GM19372 (cell line): ENCODE data around the gene L3MBTL4.
"Not testable (repeated sequence)": the region's sequence is repeated elsewhere in the genome, so short reads cannot be mapped to it uniquely, and the experiment has no call there.

Experiments
- ATAC-seq: cut with Tn5 transposase; IDR thresholded peaks from one replicate; pipeline ENCODE4 v1.9.1; 2021; ENCODE audit warnings: mild to moderate bottlenecking, low read depth, moderate library complexity; ENCODE audit not compliant: unreplicated experiment

The L3MBTL4 gene

DNA sequence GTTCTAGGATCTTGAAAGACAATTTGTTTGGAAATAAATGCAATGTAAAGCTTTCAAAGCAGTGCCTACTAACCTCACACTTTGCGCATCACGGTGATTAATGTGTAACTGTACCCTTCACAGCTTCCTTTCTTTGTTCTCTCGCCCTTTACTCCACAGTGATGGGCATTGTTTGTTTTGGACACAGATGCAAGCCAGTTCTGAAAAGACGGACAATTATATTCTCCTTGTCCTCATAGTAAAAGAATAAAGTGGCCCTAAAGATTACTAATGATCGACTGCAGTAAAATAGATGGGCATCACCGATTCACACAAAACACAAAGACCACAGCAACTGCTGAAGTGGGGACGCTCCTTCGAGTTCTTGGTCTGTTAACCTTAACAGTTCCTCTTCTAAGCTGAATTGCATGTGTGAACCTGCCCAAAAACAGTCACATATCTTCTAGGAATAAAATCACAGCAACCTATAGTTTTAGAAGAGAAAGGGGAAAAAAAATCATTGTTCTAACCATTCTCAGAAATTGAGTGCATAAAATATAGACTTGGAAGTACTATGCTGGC lies 7.7 kb downstream of the L3MBTL4 start:
- no peak for ATAC-seq

DNA sequence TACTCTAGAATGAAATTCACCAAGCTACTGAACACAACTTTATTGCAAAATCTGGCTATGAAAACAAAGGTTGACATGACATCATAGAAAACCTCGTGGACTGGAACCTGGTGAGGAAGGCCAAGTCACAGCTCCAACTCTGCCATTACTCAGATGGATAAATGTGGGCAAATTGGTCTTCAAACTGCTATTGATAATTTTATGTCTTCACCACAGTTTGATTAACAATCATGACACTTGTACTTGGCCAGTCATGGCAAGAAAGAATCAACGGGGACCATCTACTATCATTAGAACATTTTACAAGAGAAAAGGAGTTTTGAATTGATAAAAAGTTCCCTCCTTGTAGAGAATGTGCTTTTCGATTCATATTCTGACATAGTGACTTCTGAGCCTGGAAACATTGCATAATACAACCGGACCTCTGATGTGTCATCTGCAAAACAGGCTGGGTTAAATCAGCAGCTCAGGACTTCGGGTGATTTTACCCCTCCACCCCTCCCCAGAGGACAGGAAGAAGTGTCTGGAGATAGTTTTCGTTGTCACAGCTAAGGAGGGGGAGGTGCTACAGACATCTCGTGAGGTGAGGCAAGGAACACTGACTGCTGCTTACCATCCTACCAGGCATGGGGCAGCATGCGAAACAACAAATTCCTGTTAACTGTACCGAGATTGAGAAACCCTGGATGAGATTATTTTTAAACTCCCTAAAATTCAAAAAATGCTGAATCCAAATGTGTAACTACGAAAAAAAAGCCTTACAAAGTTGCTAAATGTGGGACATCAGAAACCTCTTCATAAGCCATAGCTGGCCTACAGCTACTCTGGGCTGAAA lies 8.4 kb downstream of the L3MBTL4 start:
- ATAC-seq, result no peak

DNA sequence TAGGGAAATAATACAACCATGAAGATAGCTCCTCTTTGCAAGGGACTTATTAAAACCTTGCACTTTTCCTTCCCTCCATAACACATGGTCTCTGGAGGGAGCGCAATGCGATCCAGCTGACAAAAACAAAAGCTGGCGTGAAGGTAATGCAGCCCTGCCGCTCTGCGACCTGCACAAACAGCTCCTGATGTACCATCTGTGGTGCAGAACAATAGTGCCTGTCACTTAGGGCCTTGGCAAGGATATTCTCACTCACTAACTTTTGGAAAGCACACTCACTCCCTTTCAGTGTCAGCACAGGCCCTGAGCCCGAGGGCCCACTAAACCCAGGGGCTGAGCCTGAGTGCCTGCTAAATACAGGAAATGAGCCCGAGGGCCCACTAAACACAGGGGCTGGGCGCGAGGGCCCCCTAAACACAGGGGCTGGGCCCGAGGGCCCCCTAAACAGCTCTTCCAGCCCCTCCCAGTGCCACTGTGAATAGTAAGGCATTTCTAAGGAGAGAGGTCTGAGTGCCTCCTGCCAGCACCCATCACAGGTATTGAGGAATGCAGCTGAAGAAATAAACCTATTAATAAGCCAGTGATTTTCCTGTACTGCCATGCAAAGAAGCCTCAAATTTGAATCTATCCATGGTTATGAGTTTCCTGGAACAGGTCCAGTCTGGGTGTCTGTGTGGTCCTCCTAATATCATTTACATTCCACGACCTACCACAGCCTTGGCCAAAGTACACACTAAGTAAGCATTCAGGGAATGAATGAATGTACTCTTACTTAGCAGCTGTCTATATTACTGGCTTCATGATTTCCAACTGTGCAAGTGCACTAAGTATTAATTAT lies 9.3 kb downstream of the L3MBTL4 start:
- ATAC-seq, result no peak

DNA sequence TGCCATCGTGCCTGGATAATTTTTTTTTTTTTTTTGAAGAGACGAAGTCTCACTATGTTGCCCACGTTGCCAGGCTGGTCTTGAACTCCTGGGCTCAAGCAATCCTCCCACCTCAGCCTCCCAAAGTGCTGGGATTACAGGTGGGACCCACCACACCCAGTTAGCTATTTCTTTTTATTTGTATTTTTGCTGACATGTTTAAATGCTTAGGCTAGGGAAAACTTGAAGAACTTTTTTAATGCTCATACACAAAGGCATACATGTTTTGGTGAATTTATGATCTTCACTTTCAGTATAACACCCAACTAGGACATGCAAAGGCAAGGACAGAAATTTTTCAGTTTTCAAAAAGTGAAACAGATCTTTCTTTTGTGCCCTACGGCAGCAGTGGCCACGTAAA lies 9.9 kb downstream of the L3MBTL4 start:
- ATAC-seq, result no peak

DNA sequence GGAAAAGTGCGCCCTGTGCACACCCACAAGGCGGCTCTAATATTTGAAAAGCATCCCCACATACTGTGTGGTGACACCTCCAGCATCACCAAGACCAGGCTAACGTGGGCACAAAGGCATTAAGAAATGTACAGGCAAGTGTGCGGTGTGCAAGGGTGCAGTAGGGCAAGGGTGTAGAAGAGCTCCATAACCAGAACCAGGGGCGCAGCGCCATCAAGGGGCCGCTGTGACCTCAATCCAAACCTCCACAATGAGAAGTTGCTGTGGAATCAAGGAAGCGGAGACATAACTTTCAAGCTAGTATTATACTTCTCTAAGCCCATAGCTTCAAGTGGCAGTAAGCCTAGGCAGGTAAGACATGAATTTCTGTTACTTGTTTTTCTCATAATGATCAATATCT lies 13.0 kb downstream of the L3MBTL4 start:
- no peak for ATAC-seq

DNA sequence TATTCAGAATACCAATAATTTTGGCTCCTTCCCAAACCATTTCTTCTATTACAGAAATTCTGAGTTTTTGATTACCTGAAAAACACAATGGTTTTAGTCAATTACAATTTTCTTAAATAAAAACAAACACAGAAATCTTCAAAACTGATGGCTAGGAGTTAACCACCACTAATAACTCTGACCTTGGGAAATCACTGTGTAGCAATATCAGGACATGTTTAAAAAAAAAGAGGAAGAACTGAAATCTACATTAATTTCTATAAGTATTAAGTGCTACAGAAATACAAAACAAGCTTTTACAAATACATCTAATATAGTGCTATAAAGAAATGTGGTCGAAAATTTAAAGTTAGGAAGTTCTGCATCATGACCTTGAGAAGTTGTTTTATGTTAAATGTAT lies 14.9 kb downstream of the L3MBTL4 start:
- no peak for ATAC-seq

DNA sequence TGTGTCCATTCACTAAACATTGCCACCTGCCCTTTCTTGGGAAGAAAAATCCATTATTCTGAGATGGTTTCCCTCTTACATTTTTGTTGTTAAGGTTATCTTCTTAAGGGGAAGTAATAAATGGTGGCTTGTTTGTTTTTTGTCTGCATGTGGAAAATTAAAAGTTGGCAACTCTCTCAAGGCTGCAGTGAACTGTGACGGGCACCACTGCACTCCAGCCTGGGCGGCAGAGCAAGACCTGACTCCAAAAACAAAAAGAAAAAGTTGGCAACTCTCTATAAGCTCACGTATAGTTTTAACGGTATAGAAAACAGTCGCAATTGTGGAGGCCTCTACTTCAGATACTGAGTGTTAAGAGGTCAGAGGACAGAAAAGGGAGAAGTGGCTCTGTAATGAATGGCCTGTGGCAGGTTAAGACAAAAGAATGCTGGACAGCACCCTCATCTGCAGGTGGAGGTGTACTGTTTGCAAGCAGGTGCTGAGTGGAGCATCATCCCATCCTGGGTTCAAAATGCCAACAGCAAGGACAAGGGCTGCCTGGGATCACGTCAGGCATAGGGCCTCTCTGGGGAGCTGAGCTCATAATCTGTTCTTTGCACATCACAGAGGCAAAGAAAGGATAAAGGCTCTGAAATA lies 16.7 kb downstream of the L3MBTL4 start:
- ATAC-seq, result no peak

DNA sequence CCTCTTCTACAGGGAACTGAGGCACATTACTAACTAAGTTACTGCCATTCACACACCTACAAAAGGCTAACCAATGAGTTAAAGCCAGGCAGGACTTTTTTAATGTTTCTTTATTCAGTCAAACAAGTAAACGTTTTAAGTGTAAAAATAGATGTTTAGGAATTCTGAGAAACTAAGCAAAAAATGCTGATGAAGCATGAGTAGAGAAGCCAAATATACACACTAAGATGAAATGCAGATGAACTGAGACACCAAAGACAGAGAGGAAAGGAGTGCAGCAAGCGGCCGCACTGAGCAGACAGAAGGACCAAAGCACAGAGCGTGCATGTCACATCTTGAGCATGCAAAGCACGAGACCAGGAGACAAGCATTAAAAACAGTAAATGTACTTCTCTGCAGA lies 17.9 kb downstream of the L3MBTL4 start:
- ATAC-seq, result no peak

DNA sequence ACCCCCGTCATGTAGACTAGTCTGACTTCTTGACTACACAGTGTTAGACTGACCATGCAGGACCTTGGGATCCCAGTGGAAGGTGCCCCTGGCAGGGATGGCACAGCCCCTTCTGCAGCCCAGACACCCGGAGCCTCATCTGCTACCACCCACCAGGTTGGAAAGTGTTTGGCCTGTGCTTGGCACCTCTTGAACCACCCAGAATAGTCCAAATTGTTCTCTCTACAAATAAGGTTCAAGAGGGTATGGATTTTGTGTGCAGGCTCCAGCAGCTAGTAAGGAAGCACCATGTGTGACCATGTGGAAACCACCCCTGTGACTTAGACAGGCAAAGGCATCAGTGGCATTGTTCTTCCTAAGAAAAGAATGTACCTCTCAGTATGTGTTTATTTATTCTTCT lies 18.4 kb downstream of the L3MBTL4 start:
- no peak for ATAC-seq

DNA sequence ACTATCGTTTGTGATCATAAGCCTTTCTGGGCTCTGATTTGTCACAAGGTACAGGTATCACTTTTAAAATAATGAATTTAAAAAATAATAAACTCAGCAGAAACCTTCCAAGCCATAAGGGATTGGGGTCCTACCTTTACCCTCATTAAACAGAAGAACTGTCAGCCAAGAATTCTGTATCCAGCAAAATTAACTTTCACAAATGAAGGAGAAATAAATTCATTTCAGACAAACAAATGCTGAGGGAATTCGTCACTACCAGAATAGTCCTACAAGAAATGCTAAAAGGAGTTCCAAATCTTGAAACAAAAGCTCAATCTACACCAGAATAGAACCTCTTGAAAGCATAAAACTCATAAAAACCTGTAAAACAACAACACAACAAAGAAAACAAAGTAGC lies 25.7 kb downstream of the L3MBTL4 start:
- no peak for ATAC-seq

DNA sequence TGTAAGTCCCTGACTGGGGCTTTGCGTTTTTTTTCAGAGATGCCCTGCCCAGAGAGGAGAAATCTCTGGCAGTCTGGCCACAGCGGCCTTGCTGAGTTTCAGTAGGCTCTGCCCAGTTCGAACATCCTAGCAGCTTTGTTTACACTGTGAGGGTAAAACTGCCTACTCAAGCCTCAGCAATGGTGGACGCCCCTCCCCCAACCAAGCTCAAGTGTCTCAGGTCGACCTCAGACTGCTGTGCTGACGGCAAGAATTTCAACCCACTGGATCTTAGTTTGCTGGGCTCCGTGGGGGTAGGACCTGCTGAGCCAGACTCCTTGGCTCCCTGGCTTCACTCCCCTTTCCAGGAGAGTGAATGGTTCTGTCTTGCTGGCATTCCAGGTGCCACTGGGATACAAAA lies 31.7 kb downstream of the L3MBTL4 start:
- ATAC-seq, result no peak

DNA sequence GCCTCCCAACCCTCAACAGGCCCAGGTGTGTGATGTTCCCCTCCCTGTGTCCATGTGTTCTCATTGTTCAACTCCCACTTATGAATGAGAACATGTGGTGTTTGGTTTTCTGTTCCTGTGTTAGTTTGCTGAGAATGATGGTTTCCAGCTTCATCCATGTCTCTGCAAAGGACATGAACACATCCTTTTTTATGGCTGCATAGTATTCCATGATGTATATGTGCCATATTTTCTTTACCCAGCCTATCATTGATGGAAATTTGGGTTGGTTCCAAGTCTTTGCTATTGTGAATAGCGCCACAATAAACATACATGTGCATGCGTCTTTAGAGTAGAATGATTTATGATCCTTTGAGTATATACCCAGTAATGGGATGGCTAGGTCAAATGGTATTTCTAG lies 37.2 kb downstream of the L3MBTL4 start:
- ATAC-seq, result not testable (repeated sequence)

DNA sequence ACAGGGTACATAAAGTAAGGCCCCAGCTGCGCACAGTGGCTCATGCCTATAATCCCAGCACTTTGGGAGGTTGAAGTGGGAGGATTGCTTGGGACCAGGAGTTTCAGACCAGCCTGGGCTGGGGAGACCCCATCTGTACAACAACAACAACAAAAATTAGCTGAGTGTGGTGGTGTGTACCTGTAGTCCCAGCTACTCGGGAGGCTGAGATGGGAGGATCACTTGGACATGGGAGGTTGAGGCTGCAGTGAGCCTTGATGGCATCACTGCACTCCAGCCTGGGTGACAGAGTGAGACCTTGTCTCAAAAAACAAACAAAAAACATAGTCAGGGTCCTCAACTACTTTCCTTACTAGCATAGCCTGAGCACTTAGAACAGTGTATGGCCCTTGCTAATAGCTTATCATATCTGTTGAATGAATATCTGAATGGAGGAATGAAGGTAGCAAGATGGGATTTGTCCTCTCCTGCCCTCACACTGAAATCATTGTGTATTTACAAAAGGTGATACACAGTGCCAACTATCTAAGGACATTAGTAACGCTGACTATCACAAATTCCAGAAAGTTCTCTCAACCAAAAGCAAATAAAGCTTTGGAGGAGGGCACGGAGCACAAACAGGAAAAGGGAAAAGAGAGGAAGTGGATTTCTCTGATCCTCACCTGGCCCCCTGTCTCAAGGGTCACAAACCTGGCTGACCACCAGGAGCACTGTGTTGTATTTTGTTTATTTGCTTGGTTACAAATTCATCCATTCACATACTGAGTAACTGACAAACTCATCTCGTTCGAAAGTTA lies 38.1 kb downstream of the L3MBTL4 start:
- no peak for ATAC-seq

DNA sequence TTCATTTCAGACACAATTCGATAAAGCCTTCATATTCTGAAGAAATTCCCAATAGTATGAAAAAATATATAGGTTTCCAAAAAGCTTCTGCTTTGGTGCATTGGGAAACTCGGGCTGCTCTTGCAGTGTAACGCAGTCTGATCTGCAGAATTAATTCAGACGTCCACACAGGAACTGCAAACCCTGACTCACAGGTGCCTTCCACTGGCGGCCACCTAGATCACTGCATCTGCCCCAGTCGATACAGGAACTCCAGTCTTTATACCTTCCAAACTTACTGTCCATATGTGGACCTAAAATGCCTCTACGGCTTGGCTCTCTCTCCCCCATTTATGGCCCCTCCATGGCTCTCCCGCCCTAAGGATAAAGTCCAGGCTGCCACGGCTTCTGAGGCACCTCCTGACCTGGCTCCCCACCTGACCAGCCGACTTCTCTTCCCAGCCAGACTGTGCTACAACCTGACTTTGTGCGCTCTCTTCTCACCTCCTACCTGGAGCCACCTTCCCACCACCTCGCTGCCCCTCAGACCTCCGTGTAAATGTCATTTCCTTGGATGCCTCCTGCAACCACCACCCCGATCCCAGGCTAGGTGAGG lies 39.7 kb downstream of the L3MBTL4 start:
- ATAC-seq, result no peak

DNA sequence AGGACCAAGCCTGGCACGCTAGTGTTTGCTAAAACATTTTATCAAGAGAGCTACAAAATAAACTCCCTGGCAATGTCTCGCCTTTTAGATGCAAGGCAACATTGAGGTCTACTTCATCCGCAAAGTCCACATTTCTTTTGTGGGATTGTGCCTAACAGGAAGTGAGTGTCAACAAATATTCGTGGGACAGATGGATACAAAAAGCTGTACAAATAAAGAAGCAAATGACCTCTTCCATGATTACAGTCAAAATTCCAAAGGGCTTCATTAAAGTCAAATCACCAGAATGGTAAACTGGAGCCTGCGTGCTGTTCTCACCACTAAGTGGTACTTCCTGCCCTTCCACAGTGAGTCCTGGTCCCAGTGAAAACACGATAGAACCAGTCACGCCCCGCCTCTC lies 40.4 kb downstream of the L3MBTL4 start:
- no peak for ATAC-seq

DNA sequence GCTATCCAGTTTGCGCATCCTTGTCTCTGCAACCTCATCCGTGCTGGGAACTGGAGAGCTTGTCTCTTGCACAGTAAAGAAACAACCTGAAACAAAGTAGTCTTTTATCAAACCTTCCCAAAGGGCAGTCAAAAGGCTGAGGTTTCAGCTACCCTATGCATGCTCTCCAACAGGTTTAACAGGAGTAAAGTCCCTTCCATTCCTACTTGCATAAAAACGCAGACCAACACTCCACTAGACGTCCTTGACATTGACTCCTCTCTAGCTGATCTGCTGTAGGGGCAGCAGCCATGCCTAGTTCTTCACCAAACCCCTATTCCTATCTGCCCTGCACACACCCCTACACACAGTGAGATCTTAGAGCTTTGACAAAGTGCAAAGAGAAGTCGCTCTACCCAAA lies 41.5 kb downstream of the L3MBTL4 start:
- ATAC-seq, result no peak

DNA sequence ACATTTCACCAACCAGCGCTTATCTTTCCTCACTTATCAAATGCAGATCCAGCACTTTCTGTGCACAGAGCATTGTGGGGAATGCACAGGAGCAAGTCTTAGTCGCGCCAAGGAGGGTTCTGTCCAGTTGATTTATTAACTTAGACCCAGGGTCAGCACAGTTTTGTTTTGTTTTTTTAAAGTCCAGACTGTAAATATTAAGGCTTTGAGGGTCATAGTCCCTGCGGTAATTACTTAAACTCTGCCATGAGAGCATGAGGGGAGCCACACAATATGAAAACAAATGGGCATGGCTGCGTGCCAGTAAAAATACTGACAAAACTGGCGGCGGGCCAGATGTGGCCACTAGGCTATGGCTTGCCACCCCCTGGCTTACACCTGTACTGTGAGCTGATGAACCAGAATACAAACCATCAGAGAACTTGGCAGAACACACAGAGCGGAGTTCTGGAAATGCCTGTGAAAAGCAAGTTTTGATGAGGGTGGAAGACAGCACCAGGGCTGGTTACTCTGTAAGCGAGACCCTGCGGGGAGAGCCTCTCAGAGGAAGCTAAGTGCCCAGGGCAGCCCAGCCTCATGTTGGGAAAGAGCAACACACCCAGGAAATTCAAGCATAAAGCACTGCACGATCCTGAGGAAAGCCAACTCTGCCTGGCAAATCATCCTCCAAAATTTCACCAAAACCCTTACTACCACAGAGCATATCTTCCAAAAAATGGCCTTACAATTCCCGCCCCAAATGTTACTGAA lies 43.6 kb downstream of the L3MBTL4 start:
- ATAC-seq, result no peak

DNA sequence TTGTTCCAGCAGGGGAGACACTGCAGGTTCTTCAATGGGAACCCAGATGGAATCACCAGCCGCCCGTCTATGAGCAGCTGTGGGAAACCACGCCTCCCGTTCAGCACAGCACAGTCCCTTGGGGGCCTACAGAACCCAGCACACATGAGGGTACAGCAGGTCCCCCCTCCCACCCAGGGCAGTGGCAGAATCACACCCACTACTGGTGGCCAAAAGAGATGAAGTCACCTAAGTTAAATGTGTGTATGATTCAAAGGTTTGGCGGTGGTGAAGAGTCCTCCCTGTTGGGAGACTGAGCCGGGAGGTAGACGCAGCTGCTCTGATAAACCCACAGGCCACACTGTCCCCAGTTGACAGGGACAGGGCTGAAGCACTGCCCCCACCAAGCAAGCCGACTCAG lies 44.3 kb downstream of the L3MBTL4 start:
- ATAC-seq, result no peak

DNA sequence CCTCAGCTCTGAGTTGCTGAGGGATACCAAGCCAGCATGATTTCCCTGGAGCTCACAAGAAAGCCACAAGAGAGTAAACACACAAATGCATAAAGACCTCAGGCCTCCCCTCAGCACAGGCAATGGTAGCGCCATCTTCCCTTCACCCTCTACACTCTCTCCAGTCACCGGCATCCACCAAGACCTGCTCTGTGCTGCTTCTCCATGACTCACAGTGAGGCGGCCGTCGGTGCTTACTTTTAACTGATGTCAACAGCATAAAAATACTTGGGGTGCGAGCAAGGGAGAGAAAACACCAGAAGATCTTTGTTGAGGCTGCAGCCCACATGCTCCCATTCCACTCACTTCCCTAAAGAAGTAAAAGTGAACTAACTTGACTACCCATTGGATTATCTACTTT lies 46.7 kb downstream of the L3MBTL4 start:
- ATAC-seq, result no peak
